Spinal cord (tissue), 10 donors: Measurements from ENCODE around the gene CCKAR. TPM values are rescaled to one million over a fixed set of nuclear protein-coding genes. Genes with fewer than 3 reads are reported as not detected.

ENCODE experiments used
- DNase-seq, 6 donors: peaks; one replicate each; pipeline versions ENCODE4 v3.0.0 to v3.0.0-alpha.2; 2013 to 2015; ENCODE audit warnings: low spot score in 6 of 6, low read depth in 4 of 6
- H3K27ac ChIP-seq: one replicate; pipeline ENCODE4 v1.5.1; 2013; ENCODE audit warnings: low read depth, low read length, control low read depth
- H3K27me3 ChIP-seq: one replicate; pipeline ENCODE4 v1.6.1; 2013; ENCODE audit warnings: low read length; ENCODE audit not compliant: control insufficient read depth, insufficient read depth
- H3K36me3 ChIP-seq: one replicate; pipeline ENCODE4 v1.6.1; 2013; ENCODE audit warnings: low read length; ENCODE audit not compliant: control insufficient read depth, insufficient read depth
- H3K4me1 ChIP-seq: one replicate; pipeline ENCODE4 v1.6.1; 2013; ENCODE audit warnings: low read length; ENCODE audit not compliant: control insufficient read depth, insufficient read depth
- H3K4me3 ChIP-seq: one replicate; pipeline ENCODE4 v1.5.1; 2013; ENCODE audit warnings: low read depth, low read length, control low read depth
- H3K9me3 ChIP-seq: one replicate; pipeline ENCODE4 v1.6.1; 2013; ENCODE audit warnings: low read length; ENCODE audit not compliant: control insufficient read depth, insufficient read depth
- WGBS: methylation state at CpG from one replicate; pipeline ENCODE4 v1.1.5; 2013; ENCODE audit warnings: missing lambda C conversion rate; ENCODE audit not compliant: insufficient coverage; 5-methylcytosine and 5-hydroxymethylcytosine counted together
- polyA plus RNA-seq, 2 donors: library from polyadenylated mRNA; unstranded; fragments of 120-200 nt; gene quantifications; one replicate each; pipeline ENCODE4 v1.2.1, GENCODE V29; 2013; ENCODE audit not compliant: insufficient read length in 2 of 2
- total RNA-seq, 2 donors: library from RNA; depleted of rRNA in 1 of 2; stranded (reverse); fragments of 120-200 nt in 1 of 2; fragments of >200 nt in 1 of 2; gene quantifications; one replicate each; pipeline versions ENCODE4 v1.2.3 to v1.2.4, GENCODE V29; 2013 to 2014
- donor health status: healthy.

CCKAR gene
- total and polyA plus RNA-seq, 4 donors: 0.89 to 3.5 (median 1.2) TPM

DNA sequence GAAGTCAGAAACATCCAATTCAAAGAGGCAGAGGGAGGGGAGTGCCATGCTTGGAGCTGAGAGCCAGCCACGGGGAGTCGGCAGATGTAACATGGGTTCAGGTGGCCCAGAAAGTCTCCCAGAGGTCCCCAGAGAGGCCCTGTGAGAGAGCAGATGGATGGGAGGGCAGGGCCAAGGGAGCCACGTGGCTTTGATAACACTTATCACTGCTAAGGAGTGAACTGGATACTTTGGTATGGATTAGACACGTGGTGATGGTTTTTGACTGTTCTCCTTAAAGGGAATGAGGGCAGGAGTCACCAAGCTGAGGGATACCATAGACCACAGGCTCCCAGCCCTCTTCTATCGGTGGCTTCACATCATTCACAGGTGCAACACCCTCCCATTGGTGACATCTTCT is 13.7 kb downstream of the CCKAR start:
- 88% methylated on average over 2 of the region's 5 CpGs for WGBS
- Histone ChIP-seq H3K4me3 (no peak overlapping the region), H3K9me3 (no peaks in the 10 kb centered on the region), H3K27ac (no peak overlapping the region), H3K36me3 (no peaks in the 10 kb centered on the region), H3K27me3 (no peaks in the 10 kb centered on the region), H3K4me1 (no peaks in the 10 kb centered on the region)
- no peak for DNase-seq

DNA sequence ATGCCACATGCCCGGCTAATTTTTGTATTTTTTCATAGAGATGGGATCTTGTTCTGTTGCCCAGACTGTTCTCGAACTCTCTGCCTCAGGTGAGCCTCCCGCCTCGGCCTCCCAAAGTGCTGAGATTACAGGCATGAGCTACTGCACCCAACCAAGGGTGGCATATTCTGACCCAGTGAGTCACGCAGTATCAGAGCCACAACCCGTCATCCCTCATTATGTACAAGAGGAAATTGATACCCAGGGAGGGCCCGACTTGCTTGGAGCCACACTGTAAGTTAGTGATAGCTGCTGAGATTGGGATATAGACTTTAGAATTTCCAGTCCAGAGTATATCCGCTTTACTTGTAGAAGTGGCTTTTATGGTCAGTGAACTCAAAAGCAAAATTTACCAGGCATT is 14.6 kb downstream of the CCKAR start:
- WGBS: 95% methylated on average over 6 of the region's 8 CpGs
- DNase-seq: no peak
- Histone ChIP-seq H3K27me3 (no peaks in the 10 kb centered on the region), H3K4me1 (no peaks in the 10 kb centered on the region), H3K27ac (no peak overlapping the region), H3K36me3 (no peaks in the 10 kb centered on the region), H3K4me3 (no peak overlapping the region), H3K9me3 (no peaks in the 10 kb centered on the region)

DNA sequence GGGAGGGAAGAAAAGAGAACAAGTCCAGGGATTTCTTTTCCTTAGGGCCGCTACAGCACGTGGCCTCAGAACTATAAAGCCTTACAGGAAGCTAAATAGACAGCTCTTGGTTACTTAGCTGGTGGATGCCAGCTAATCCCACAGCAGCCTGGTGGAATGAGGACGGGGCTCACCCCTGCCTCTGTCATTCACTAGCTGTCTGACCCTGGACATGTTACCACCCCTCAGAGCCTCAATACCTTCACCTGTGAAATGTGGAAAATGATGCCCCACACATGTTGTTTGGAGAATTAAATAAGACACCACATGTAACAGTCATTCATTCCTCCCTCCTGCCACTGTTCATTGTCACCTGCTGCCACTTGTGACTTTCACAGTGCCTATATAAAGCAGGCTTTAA is 15.7 kb downstream of the CCKAR start:
- Histone ChIP-seq H3K4me3 (no peak overlapping the region), H3K27me3 (no peaks in the 10 kb centered on the region), H3K9me3 (no peaks in the 10 kb centered on the region), H3K27ac (no peak overlapping the region), H3K4me1 (no peaks in the 10 kb centered on the region), H3K36me3 (no peaks in the 10 kb centered on the region)
- 79% methylated on average over 2 of the region's 3 CpGs for WGBS
- DNase-seq: no peak

DNA sequence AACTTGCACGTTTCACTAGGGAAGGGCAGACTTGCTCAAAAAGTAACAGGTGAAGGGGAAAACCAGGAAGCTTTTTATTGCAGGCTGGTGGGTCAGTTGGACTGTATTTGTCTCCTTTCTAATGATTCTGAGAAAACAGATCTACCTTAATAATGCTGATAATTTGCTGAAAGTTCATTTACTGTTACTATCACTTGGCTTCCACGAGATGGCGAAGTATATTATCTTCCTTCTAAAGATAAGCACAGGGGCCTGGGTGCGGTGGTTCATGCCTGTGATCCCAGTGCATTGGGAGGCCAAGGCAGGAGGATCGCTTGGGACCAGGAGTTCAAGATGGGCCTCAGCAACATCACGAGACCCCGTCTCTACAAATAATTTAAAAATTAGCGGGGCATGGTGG is 16.4 kb downstream of the CCKAR start:
- Histone ChIP-seq H3K4me3 (no peak overlapping the region), H3K4me1 (no peaks in the 10 kb centered on the region), H3K9me3 (no peaks in the 10 kb centered on the region), H3K27me3 (no peaks in the 10 kb centered on the region), H3K27ac (no peak overlapping the region), H3K36me3 (no peaks in the 10 kb centered on the region)
- 91% methylated on average over 4 of the region's 8 CpGs for WGBS
- no peak for DNase-seq

DNA sequence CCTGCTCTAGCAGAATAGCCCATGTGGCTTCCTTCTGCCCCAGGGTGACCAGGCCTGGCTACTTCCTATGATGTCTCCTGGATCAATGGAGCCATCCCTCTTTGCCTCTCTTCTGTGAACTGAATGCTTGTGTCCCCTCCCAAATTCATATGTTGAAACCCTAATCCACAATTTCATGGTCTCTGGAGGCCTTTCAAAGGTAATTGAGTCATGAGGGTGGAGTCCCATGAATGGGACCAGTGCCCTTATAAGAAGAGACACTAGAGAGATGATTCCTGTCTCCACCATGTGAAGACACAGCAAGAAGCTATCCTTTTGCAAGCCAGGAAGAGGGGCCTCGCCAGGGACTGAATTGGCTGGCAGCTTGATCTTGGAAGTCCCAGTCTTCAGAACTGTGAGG is 18.4 kb downstream of the CCKAR start:
- no peak overlapping the region for H3K27ac ChIP-seq
- 86% methylated on average over 1 of the region's 1 CpG for WGBS

DNA sequence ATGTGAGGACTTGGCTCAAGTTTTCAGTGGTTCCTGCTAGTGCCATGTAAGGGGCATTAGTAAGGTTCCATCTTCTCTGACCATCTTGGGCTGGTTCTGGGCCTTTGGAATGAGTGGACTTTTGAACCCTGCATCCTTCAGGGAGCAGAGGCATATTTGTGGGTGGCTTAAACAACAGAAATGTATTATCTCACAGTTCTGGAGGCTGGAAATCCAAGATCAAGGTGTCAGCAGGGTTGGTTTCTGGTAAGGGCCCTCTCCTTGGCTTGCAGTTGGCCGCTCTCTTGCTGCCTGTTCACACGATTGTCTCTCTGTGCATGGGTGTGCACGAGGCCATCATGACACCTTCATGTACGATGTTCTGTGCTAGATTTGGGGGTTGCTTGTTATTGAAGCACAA is 21.3 kb downstream of the CCKAR start:
- H3K9me3 ChIP-seq: no peaks in the 10 kb centered on the region
- no peaks in the 10 kb centered on the region for H3K4me1 ChIP-seq
- H3K27me3 ChIP-seq: no peaks in the 10 kb centered on the region
- H3K4me3 ChIP-seq: no peak overlapping the region
- no peaks in the 10 kb centered on the region for H3K36me3 ChIP-seq
- H3K27ac ChIP-seq: no peak overlapping the region
- WGBS: 71% methylated on average over 4 of the region's 4 CpGs
- DNase-seq: no peak

More for the DNA sequence above, 18.4 kb downstream of the CCKAR start:
- DNase-seq: no peak
- Histone ChIP-seq H3K4me3 (no peak overlapping the region), H3K9me3 (no peaks in the 10 kb centered on the region), H3K27me3 (no peaks in the 10 kb centered on the region), H3K4me1 (no peaks in the 10 kb centered on the region), H3K36me3 (no peaks in the 10 kb centered on the region)

DNA sequence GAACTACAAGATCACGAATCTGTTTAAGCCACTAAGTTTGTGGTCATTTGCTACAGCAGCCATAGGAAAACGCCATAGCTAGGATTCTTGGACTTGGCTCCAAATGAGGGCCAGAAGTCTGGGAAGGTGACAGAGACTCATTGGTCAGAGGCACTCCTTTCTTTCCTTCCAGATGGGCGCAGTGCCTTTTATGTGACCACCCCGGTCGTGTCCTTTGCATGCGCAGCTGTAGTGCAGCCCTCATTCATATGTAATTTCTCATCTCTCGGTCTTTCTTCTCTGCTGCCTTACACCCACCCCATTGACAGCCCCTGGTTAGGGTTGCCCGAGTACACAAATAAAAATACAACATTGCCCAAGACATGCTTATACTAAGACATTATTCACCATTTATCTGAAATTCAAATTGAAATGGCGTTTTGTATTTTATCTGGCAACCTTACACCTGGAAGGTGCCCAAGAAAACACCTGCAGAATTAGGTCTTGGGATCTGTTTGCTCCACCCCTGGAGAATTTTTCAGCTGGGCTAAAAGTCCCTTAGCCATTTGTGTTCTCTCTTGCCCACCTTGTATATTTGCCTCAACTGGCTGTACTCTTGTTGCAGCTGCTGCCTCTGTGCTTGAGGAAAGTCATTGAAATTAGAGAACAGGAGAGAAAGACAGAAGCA is 21.9 kb downstream of the CCKAR start:
- no peaks in the 10 kb centered on the region for H3K4me1 ChIP-seq
- WGBS: 65% methylated on average over 9 of the region's 9 CpGs
- no peak overlapping the region for H3K4me3 ChIP-seq
- H3K36me3 ChIP-seq: no peaks in the 10 kb centered on the region
- no peak overlapping the region for H3K27ac ChIP-seq
- no peaks in the 10 kb centered on the region for H3K9me3 ChIP-seq
- no peak for DNase-seq
- no peaks in the 10 kb centered on the region for H3K27me3 ChIP-seq

DNA sequence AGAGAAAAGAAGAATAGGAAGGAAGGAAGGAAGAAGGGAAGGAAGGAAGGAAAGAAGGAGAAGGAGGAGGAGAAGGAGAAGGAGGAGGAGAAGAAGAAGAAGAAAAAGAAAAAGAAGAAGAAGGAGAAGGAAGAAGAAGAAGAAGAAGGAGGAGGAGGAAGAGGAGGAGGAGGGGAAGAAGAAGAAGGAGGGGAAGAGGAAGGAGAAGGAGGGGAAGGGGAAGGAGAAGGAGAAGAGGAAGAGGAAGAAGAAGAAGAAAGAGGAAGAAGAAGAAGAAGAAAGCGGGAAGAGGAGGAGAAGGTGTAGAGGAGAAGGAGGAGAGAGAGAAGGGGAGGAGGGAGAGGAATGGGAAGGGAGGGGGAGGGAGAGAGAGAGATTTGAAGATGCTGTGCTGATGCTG is 22.6 kb downstream of the CCKAR start:
- Histone ChIP-seq H3K9me3 (no peaks in the 10 kb centered on the region), H3K4me3 (no peak overlapping the region), H3K4me1 (no peaks in the 10 kb centered on the region), H3K27me3 (no peaks in the 10 kb centered on the region), H3K27ac (no peak overlapping the region), H3K36me3 (no peaks in the 10 kb centered on the region)
- WGBS: 100% methylated on average over 1 of the region's 1 CpG
- DNase-seq: no peak

DNA sequence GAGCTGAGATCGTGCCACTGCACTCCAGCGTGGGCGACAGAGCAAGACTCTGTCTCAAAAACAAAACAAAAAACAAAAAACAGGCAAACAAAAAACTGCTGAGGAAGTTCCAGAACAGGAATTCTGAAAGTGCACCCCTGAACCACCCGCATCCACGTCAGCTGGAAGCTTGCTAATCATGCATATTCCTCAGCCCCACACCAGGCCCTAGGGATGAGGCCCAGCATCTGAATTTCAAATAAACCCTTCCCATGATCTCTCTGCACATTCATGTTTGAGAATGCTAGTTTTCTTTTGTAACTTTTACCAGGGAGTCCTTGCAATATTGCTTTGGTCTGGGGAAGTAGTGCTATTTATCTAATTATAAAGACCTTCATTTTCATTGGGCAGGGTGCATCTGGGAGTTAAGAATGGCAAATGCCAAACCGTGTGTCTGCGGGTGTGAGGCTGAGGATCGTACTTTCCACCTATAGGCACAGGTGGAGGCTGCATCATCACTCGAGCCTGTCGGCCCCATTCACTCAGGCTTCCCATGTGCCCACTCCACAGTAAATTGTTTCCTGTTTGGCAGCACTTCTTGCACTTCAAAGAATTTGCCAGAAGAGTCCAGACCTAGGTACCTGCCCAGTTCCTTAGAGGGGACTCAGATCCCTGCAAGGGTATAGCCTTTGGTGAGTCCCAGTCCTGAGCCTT is 23.6 kb downstream of the CCKAR start:
- DNase-seq: no peak
- WGBS: 93% methylated on average over 8 of the region's 10 CpGs
- H3K36me3 ChIP-seq: no peaks in the 10 kb centered on the region
- no peak overlapping the region for H3K4me3 ChIP-seq
- no peaks in the 10 kb centered on the region for H3K27me3 ChIP-seq
- no peaks in the 10 kb centered on the region for H3K4me1 ChIP-seq
- no peak overlapping the region for H3K27ac ChIP-seq
- no peaks in the 10 kb centered on the region for H3K9me3 ChIP-seq

DNA sequence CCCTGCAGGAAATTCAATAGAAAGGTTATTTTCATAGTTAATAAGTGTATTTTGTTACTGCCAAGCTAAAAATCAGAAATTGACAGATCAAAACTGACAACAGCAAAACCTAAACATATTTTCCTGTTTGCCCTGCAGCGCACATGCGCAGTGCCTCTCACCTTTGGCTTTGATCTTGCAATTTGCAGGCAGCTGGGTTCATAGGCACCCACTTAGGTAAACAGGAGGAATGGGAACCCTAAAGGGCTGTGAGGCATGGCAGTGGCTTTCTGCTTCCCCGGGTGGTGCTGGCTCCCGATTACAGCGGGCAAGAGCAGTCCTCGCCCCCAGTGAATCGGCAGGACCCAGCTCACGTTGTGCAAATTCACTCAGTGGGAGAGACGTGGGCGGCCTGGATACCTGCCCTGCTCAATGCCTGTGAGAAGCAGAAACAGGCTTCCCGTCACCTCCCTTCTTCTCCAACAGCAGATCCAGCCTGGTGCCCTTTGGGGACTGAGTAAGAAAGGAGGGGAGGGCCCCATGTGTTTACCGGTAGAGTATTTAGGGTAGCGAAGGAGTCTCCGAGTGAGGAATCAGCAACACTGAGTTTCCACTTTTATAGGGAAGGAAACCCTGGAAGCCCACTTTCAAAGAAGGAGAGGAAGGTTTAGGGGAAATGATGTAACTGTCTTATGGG is 25.7 kb downstream of the CCKAR start:
- 92% methylated on average over 13 of the region's 14 CpGs for WGBS
- H3K9me3 ChIP-seq: no peaks in the 10 kb centered on the region
- no peak for DNase-seq

More for the DNA sequence above, 25.7 kb downstream of the CCKAR start:
- H3K27ac ChIP-seq: no peak overlapping the region
- no peaks in the 10 kb centered on the region for H3K36me3 ChIP-seq
- no peak overlapping the region for H3K4me3 ChIP-seq
- H3K4me1 ChIP-seq: no peaks in the 10 kb centered on the region
- H3K27me3 ChIP-seq: no peaks in the 10 kb centered on the region
